Sigmoid colon (tissue), 7 donors: ENCODE data around the gene EXOC7. TPM values are rescaled to one million over a fixed set of nuclear protein-coding genes. Genes with fewer than 3 reads are reported as not detected.
A peak's percentile ranks its signal among the peaks of the same experiment; 100 is the strongest.

ENCODE experiments used
- DNase-seq: peaks from one replicate; pipeline ENCODE4 v3.0.0-alpha.2; 2019
- H3K27ac ChIP-seq, 4 donors: fragments of 200-600 bp; sonication (generic); one replicate each; pipeline ENCODE4 v1.5.1; 2016 to 2019; ENCODE audit warnings: mild to moderate bottlenecking in 1 of 4
- H3K27me3 ChIP-seq, 3 donors: fragments of 200-600 bp; sonication (generic); one replicate each; pipeline ENCODE4 v1.5.1; 2019; ENCODE audit warnings: mild to moderate bottlenecking in 1 of 3
- H3K36me3 ChIP-seq, 4 donors: fragments of 200-600 bp; sonication (generic); one replicate each; pipeline ENCODE4 v1.5.1; 2016 to 2019
- H3K4me1 ChIP-seq, 4 donors: fragments of 200-600 bp; sonication (generic); one replicate each; pipeline ENCODE4 v1.5.1; 2017 to 2019
- H3K4me3 ChIP-seq, 4 donors: fragments of 200-600 bp; sonication (generic); one replicate each; pipeline ENCODE4 v1.5.1; 2017 to 2019; ENCODE audit warnings: mild to moderate bottlenecking in 2 of 4, moderate library complexity in 1 of 4
- H3K9me3 ChIP-seq, 4 donors: fragments of 200-600 bp in 3 of 4; sonication (generic) in 3 of 4; one replicate each; pipeline versions ENCODE4 v1.5.1 to v1.6.1; 2013 to 2019
- CTCF ChIP-seq, 4 experiments: fragments of 450-650 bp in 3 of 4; fragments of 200-600 bp in 1 of 4; IDR thresholded peaks; one replicate each; pipeline ENCODE4 v1.5.1; 2016 to 2019; ENCODE audit warnings: antibody characterized with exemption in 4 of 4, mild to moderate bottlenecking in 3 of 4, moderate library complexity in 2 of 4
- EP300 ChIP-seq, 4 donors: sonication (generic); formaldehyde crosslinking; IDR thresholded peaks; one replicate each; pipeline ENCODE4 v1.6.1; 2017; ENCODE audit warnings: antibody characterized with exemption in 4 of 4
- POLR2A ChIP-seq, 2 donors: fragments of 450-650 bp; IDR thresholded peaks; one replicate each; pipeline ENCODE4 v1.6.1; 2016; ENCODE audit warnings: antibody characterized with exemption in 2 of 2, mild to moderate bottlenecking in 2 of 2, moderate library complexity in 2 of 2
- POLR2AphosphoS5 ChIP-seq, 4 donors: sonication (generic); formaldehyde crosslinking; IDR thresholded peaks; one replicate each; pipeline ENCODE4 v1.6.1; 2017; ENCODE audit warnings: antibody characterized with exemption in 4 of 4
- WGBS, 2 donors: extraction: QIAGEN DNeasy Blood & Tissue Kit; methylation state at CpG; one replicate each; pipeline ENCODE4 v1.1.7; 2013; 5-methylcytosine and 5-hydroxymethylcytosine counted together
- intact Hi-C: fragments of 100-400 bp; cut with DNase I; formaldehyde crosslinking; loops from one replicate; pipeline ENCODE4 v1.15.1; 2023
- polyA plus RNA-seq, 3 donors: library from polyadenylated mRNA; stranded (reverse); fragments of 200-250 nt; gene quantifications; one replicate each; pipeline ENCODE4 v1.2.3, GENCODE V29; 2013
- total RNA-seq, 4 donors: library from RNA; depleted of rRNA; stranded (reverse); fragments of >200 nt; gene quantifications; one replicate each; pipeline ENCODE4 v1.1.0, GENCODE V29; 2016
- donor health status: healthy with polysubstance abuse.
- donor health status: Bipolar disorder and iron deficiency.
- donor health status: healthy.

EXOC7 gene
- total and polyA plus RNA-seq, 7 donors: 36.8 to 82.0 (median 71.3) TPM

DNA sequence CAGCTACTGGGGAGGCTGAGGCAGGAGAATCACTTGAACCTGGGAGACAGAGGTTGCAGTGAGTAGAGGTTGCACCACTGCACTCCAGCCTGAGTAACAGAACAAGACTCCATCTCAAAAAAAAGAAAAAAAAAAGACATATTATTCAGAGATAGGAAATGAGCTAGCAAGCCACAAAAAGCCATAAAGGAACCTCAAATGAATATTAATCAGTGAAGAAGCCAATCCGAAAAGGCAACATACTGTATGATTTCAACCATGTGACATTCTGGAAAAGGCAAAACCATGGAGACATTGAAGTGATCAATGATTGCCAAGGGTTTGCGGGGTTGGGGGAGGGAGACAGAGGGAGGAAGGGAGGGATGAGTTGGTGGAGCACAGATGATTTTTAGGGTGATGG lies 8.4 kb upstream of the EXOC7 start:
- Histone ChIP-seq H3K9me3 (no peaks in the 10 kb centered on the region), H3K27me3 (no peaks in the 10 kb centered on the region), H3K27ac (no peak overlapping the region), H3K4me3 (no peak overlapping the region), H3K4me1 (no peaks in the 10 kb centered on the region), H3K36me3 (no peaks in the 10 kb centered on the region)
- TF ChIP-seq POLR2A (IDR thresholded peaks at IDR 0.05) (no peak), POLR2AphosphoS5 (IDR thresholded peaks at IDR 0.05) (no peak), EP300 (IDR thresholded peaks at IDR 0.05) (no peak), CTCF (IDR thresholded peaks at IDR 0.05) (no peak)
- no peak for DNase-seq
- WGBS, 2 donors: 93% methylated on average over 2 of the region's 2 CpGs
- intact Hi-C loops: no loop called here

DNA sequence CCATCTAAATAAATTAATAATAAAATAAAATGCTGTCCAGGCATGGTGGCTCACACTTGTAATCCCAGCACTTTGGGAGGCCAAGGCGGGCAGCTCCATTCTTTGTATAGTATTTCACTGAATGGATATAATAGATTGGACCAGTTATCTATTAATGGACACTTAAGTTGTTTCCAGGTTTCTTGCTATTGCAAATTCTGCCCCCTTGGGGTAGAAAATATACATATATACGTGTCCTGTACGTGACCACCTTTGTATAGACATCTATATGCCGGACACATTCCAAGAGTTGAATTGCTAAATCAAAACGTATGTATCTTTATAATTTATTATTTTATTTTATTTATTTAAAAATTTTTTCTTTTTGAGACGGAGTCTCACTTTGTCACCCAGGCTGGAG lies 3.9 kb upstream of the EXOC7 start:
- Histone ChIP-seq H3K9me3 (no peaks in the 10 kb centered on the region), H3K27ac (no peak overlapping the region), H3K27me3 (no peaks in the 10 kb centered on the region), H3K4me3 (no peak overlapping the region), H3K4me1 (peaks cover 0 to 15% (median 10%) of the 10 kb centered on the region in 4 donors), H3K36me3 (no peaks in the 10 kb centered on the region)
- TF ChIP-seq POLR2A (IDR thresholded peaks at IDR 0.05): no peak
- TF ChIP-seq CTCF (IDR thresholded peaks at IDR 0.05): peak in 1 of 4 experiments; percentile 15
- 69 to 81% methylated on average over 6 of the region's 6 CpGs for WGBS, 2 donors
- intact Hi-C loops: no loop called here
- DNase-seq: no peak

DNA sequence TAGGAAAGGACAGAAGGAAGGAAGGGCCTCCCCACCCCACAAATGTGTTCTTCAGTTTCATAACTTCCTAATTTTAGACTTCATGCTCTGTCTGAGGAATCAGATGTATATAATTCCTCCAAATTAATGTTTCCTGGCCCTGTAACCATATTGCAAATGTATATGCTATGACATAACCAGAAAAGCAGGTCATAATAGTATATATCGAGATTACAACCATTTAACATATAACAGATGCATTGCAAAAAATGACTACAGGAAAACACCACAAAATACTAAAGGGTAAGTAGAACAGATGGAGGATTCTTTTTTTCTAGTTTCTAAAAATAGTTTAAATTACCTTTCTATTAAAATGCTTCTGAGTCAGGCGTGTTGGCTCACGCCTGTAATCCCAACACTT lies 3.1 kb upstream of the EXOC7 start:
- Histone ChIP-seq H3K4me3 (no peak overlapping the region), H3K36me3 (peaks cover 0 to 2% (median 0%) of the 10 kb centered on the region in 4 donors), H3K9me3 (no peaks in the 10 kb centered on the region), H3K4me1 (peaks cover 0 to 23% (median 18%) of the 10 kb centered on the region in 4 donors), H3K27ac (no peak overlapping the region), H3K27me3 (no peaks in the 10 kb centered on the region)
- intact Hi-C loops: no loop called here
- DNase-seq: no peak
- TF ChIP-seq EP300 (IDR thresholded peaks at IDR 0.05): no peak
- no peak for TF ChIP-seq POLR2A (IDR thresholded peaks at IDR 0.05)
- no peak for TF ChIP-seq POLR2AphosphoS5 (IDR thresholded peaks at IDR 0.05)
- no peak for TF ChIP-seq CTCF (IDR thresholded peaks at IDR 0.05)
- 42 to 59% methylated on average over 3 of the region's 3 CpGs for WGBS, 2 donors

GRCh38 chr17:76104896-76105231 lies 1.3 kb upstream of the EXOC7 start:
- Histone ChIP-seq H3K27ac (no peak overlapping the region), H3K4me1 (peaks cover 0 to 25% (median 21%) of the 10 kb centered on the region in 4 donors), H3K9me3 (no peaks in the 10 kb centered on the region), H3K27me3 (no peaks in the 10 kb centered on the region), H3K36me3 (peaks cover 0 to 20% (median 11%) of the 10 kb centered on the region in 4 donors), H3K4me3 (no peak overlapping the region)
- WGBS, 2 donors: 76 to 84% methylated on average over 5 of the region's 5 CpGs
- intact Hi-C loops: no loop called here
- no peak for TF ChIP-seq POLR2A (IDR thresholded peaks at IDR 0.05)
- no peak for TF ChIP-seq CTCF (IDR thresholded peaks at IDR 0.05)
- no peak for TF ChIP-seq EP300 (IDR thresholded peaks at IDR 0.05)
- no peak for TF ChIP-seq POLR2AphosphoS5 (IDR thresholded peaks at IDR 0.05)
- DNase-seq: no peak

GRCh38 chr17:76104140-76104895 lies 731 bp upstream of the EXOC7 start:
- peak; percentile 56 for DNase-seq
- peaks cover 0 to 24% (median 17%) of the 10 kb centered on the region in 4 donors for H3K36me3 ChIP-seq
- H3K4me3 ChIP-seq: peak overlapping the region; percentile 69 to 95 (median 74)
- intact Hi-C loops: no loop called here
- no peaks in the 10 kb centered on the region for H3K27me3 ChIP-seq
- H3K4me1 ChIP-seq: peaks cover 0 to 25% (median 21%) of the 10 kb centered on the region in 4 donors
- H3K9me3 ChIP-seq: no peaks in the 10 kb centered on the region
- WGBS, 2 donors: 83 to 86% methylated on average over 29 of the region's 29 CpGs
- H3K27ac ChIP-seq: peak overlapping the region; percentile 79 to 86 (median 84)
- no peak for TF ChIP-seq POLR2AphosphoS5 (IDR thresholded peaks at IDR 0.05)
- no peak for TF ChIP-seq EP300 (IDR thresholded peaks at IDR 0.05)
- TF ChIP-seq CTCF (IDR thresholded peaks at IDR 0.05): no peak
- no peak for TF ChIP-seq POLR2A (IDR thresholded peaks at IDR 0.05)
